GM12801 (cell line): ENCODE results near the gene TMTC1.

Experiments used
- TF ChIP-seq, protein P1 (sequence below): IDR thresholded peaks from one replicate; pipeline ENCODE4 v1.5.1; 2011; ENCODE audit warnings: control low read depth; ENCODE audit not compliant: insufficient read length; ENCODE audit errors: extremely low read depth

The TMTC1 gene

DNA sequence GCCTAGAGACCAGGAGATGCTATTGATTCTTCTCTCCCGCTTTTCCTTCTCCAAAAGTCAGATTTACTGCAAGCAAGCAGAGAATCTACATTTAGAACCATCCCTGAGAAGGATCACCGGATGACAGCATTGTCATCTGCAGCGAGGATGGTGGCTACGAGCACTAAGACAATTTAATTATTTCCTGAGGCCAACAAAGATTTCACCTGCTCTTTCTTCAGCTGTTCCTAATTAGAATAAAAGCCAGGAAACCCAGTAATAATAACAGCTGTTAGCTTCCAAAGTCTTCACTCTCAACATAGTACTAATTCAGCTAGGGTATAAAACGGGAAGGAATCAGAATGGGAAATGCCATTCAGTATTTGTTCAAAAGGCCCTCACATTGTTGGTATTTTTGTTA, 53.3 kb downstream of the TMTC1 start:
- TF ChIP-seq, protein P1, sequence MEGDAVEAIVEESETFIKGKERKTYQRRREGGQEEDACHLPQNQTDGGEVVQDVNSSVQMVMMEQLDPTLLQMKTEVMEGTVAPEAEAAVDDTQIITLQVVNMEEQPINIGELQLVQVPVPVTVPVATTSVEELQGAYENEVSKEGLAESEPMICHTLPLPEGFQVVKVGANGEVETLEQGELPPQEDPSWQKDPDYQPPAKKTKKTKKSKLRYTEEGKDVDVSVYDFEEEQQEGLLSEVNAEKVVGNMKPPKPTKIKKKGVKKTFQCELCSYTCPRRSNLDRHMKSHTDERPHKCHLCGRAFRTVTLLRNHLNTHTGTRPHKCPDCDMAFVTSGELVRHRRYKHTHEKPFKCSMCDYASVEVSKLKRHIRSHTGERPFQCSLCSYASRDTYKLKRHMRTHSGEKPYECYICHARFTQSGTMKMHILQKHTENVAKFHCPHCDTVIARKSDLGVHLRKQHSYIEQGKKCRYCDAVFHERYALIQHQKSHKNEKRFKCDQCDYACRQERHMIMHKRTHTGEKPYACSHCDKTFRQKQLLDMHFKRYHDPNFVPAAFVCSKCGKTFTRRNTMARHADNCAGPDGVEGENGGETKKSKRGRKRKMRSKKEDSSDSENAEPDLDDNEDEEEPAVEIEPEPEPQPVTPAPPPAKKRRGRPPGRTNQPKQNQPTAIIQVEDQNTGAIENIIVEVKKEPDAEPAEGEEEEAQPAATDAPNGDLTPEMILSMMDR: no peak

GRCh38 chr12:29728030-29728429, 55.7 kb downstream of the TMTC1 start:
- TF ChIP-seq, protein P1: no peak

GRCh38 chr12:29726741-29727348, 56.9 kb downstream of the TMTC1 start:
- TF ChIP-seq, protein P1: no peak

- TF ChIP-seq, protein P1: no peak
Measured at GRCh38 chr12:29726321-29726692, 57.4 kb downstream of the TMTC1 start.

DNA sequence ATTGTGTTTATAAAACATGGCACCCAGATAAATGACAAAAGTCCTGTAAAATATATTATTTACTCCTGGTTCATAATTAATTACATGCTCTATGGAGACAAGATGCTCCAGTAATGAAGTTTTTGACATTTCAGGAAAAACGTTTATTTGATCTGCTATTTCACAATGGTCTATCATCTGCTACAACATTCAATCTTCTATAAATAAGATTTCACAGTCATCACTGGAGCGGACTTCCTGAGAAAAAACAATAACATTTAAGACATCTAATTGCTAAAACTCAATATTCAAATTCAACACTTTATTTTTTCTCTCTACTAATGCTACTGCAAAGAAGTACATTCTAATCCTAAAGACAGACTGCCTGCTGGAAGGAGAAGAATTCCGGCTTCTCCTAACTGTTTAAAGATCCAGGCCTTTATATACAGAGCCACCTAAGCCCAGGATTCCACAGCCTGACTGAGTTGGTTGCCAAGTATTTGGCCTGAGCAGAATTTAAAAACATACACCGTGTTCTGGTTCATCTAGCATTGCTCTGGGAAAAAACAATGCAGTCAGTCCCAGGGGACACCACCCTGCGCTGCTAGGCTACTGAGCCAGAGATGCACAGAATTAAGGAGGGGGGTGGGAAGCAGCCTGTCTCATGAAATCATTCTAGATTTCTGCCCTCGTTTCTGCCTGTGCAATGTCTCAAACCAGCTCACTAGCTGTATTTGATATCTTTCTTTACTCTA, 58.0 kb downstream of the TMTC1 start:
- TF ChIP-seq, protein P1: no peak

DNA sequence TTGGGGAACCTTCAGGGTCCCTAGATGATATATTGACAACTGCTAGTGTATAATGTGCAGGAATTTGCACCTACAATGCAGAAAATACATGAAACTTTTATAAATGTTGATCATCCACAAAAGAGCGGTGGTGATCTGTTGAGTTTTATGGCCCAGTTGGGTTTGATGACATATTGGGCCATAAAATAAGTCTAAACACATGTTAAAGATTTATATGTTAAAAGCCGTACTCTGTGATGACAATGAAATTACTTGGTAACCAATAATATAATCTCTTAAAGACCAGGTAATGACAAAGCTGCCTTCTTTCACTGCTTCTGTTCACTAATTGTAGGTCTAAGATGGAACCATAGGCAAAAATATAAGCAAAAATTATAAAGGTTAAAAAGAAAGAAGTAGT, 61.6 kb downstream of the TMTC1 start:
- TF ChIP-seq, protein P1: no peak

DNA sequence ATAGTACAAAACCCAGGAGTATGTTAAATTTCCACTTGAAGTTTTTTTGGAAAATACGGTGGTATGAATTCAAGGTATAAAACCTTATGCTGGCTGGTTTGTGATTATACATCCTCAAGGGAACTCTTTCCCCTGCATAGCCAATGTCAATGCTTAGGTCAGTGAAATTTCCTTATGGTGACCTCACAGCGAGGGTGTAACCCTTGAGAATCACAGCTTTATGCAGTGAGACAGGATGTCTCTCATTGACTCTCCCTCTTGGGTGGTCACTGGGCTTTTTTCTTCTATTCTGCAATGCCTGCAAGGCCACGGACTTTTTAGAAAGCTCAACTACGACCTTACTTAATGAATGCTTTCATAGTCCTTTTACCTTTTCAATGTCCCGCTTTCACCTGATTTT, 64.4 kb downstream of the TMTC1 start:
- TF ChIP-seq, protein P1: no peak
